NCI-H774 (cell line): ENCODE results near the gene IQSEC3.
A peak's percentile ranks its signal among the peaks of the same experiment; 100 is the strongest.
"Not testable (repeated sequence)": the region's sequence is repeated elsewhere in the genome, so short reads cannot be mapped to it uniquely, and the experiment has no call there.

Experiments
- DNase-seq: peaks from one replicate; lab custom pipeline; 2025; lab: John Stamatoyannopoulos, UW

Gene IQSEC3

GRCh38 chr12:177980-178828, 111.6 kb downstream of the IQSEC3 start:
- DNase-seq, result no peak

DNA sequence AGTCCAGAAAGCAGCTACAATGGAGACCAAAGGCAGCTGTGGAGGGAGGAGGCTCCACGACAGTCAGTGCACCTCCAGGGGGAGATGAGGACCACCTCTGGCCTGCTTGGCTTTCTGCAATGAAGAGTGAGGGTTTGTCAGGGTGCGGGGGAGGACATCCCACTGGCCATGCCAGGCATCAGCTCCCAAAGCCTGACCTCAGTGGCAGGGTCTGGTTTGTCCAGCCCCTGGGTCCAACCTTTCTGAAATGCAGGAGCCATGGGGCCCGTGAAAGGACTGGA, 112.2 kb downstream of the IQSEC3 start:
- no peak for DNase-seq

DNA sequence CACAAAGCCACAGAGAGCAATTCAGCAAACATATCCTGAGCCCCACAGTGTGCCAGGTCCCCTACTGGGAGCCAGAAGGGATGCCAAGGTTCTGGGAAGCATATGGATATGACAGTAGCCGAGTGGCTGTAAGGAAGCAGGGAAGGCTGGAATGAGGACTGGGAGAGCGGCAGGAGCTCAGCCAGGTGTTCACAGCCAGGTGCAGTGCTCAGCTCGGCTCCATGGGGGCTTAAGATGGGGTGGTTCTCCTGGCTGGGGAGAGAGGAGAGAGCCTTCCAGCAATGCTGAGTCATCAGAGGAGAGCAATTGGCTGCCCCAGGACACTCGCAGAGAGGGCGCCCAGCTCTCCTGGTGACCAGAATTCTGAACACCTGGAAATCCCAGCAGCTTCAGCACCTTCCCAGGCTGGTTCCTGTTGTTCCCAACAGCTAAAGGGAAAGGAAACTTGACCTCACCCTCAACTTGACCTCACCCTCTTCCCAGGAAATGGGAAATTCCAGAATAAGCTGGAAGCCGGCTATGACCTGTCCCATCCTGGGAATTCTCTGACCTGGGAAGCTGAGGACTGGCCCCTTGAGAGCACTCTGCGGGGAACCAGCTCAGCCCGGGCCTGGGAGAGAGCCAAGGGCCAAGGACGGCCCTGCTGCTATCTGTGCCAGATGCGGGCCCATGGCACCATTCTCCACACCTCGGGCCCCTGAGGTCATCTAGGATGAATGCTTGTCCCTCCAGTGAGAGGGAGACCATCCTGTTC, 112.7 kb downstream of the IQSEC3 start:
- no peak for DNase-seq

GRCh38 chr12:179885-180284, 113.3 kb downstream of the IQSEC3 start:
- no peak for DNase-seq

DNA sequence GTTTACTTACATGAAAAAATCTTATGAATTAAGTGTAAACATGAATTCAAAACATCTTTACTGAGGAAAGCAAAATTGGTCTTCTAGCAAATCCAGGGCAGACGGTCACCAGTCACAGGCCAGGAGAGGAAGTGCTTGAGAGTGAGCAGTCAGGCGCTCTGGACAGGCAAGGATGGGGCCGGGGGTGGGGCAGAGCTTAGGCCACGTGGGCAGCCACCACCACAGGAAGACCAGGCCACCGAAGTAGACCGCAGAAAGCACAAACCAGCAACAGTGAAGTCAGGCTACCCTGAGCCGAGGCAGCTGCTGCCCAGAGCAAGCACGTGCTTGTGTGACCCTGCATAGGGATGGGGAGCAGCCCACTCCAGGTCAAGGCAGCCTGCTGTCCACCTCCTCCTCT, 113.9 kb downstream of the IQSEC3 start:
- DNase-seq, result no peak

DNA sequence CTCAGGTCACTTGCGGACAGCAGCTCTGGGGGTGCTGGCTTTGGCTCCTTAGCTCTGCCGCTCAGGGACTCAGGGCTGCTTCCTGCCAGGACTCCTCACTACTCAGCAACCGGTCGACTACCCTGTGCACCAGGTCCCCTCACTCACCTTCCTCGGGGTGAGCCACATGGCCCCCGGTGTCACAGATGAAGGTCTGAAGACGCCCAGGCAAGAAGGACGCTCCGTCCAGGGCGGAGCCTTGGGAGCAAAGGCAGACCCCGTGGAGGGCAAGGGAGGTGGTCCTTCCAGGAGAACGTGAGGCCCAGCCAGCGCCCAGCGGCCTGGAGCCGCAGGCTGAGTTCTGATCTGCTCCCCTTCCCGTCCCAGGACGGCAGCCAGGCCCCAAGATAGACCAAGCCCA, 115.4 kb downstream of the IQSEC3 start:
- no peak for DNase-seq

- no peak for DNase-seq
Measured at GRCh38 chr12:182381-182892, 115.9 kb downstream of the IQSEC3 start.

DNA sequence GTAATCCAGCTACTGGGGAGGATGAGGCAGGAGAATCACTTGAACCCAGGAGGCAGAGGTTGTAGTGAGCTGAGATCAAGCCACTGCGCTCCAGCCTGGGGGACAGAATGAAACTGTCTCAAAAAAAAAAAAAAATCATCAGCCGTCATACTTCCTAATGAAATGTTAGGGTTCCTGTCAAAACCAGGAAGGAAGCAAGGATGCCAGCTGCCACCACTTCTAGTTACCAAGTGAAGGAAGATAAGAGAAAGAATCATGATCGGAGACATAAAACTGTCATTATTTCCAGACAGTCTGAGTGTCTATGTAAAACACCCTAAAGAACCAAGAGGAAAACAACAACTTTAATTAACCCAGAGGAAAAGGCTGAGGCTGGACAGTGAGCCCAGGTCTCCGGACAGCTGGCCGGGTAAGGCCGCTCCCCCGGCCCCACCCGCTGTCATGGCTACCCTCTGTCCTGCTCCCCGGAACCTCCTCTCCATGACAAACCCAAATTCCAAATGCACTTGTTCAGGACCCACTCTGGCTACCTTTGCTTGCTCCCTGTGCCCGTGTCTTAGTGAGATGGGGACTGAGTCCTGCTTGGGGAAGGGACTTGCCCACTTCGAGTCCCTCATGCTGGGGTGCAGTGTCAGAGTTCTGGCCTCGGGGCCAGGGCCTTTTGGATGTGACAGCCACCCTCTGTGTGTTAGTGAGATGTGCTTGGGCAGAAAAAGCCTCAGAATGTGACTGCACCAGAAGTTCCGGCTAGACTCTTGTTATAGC, 118.4 kb downstream of the IQSEC3 start:
- DNase-seq, result no peak

DNA sequence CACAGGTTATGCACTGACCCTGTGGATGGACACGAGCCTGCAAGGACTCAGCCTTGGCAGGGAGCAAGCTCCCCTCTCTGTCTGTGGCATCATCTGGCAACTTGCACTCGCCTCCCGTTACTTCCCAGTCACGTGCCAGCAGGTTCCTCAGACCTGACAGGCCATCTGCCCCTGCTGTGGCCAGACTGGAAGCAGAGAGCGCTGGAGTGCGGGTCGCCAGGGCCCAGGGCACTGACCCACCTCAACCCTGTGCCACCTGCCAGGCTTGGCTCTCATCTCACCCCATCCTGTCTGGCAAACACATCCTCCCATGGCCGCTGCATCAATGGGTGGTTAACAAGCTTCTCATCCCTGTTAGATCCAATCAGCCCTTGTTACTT, 119.0 kb downstream of the IQSEC3 start:
- no peak for DNase-seq

- DNase-seq, result no peak
Measured at GRCh38 chr12:186006-186625, 119.5 kb downstream of the IQSEC3 start.

DNA sequence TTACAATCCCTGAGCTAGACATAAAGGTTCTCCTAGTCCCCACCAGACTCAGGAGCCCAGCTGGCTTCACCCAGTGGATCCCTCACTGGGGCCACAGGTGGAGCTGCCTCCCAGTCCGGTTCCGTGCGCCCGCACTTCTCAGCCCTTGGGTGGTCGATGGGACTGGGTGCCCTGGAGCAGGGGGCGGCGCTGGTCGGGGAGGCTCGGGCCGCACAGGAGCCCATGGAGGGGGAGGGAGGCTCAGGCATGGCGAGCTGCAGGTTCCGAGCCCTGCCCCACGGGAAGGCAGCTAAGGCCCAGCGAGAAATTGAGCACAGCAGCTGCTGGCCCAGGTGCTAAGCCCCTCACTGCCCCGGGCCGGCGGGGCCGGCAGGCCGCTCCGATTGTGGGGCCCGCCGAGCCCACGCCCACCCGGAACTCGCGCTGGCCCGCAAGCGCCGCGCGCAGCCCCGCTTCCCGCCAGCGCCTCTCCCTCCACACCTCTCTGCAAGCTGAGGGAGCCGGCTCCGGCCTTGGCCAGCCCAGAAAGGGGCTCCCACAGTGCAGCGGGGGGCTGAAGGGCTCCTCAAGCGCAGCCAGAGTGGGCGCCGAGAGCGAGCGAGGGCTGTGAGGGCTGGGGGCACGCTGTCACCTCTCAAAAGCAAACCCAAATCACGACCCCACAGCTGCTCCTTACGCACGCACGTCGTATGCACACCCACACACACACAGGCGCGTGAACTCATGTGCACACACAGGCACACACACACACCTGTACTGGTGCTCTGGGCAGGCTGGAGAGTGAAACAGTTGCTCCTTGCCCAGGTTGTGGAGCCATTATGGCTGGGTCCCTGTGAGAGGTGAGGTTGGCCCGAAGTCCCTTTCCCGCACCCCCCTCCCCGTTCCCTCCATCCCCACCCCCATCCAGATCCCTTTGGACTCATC, 121.7 kb downstream of the IQSEC3 start:
- not testable (repeated sequence) for DNase-seq

- DNase-seq, result peak; percentile 75
Measured at GRCh38 chr12:188910-189621, 122.5 kb downstream of the IQSEC3 start.

- DNase-seq, result no peak
Measured at GRCh38 chr12:189622-189962, 123.0 kb downstream of the IQSEC3 start.

GRCh38 chr12:190881-191280, 124.3 kb downstream of the IQSEC3 start:
- no peak for DNase-seq

DNA sequence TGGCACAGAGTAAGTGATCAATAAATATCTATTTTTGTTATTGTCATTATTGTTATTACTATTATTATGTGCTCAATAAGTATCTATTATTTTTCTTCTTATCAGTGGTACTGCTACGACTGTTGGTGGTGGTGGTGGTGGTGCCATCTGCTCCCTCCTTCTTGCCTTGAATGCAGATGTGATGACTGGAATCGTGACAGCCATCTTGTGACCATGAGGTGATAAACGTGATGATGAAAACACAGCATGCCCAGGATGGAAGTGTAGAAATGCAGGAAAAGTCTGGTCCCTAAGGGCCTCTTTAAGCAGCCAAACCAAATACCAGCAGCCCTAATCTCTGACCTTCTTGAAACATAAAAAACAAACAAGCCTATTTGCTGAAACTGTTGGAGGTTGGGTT, 125.0 kb downstream of the IQSEC3 start:
- DNase-seq, result no peak

- DNase-seq, result no peak
Measured at GRCh38 chr12:193261-193660, 126.7 kb downstream of the IQSEC3 start.

- no peak for DNase-seq
Measured at GRCh38 chr12:194276-194675, 127.7 kb downstream of the IQSEC3 start.

- DNase-seq, result no peak
Measured at GRCh38 chr12:195156-195555, 128.6 kb downstream of the IQSEC3 start.

DNA sequence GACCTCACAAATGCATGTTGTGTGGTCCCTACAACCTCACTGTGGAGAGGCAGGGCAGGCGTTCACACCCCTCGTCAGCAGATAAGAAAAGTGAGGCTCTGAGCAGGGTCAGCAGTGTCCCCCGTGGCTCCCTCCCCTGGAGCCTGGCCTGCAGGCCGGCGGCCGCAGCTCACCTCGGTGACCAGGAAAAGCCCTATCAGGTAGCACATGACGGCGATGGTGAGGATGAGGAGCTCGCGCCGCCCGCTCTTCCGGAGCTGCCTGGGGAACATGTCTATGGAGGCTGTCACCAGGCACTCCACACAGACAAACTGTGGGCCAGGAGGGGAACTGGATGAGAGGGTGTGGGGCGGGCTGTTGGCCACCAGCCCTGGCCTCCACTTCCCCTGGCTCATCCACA, 129.4 kb downstream of the IQSEC3 start:
- no peak for DNase-seq

GRCh38 chr12:196436-196835, 129.9 kb downstream of the IQSEC3 start:
- DNase-seq, result no peak

DNA sequence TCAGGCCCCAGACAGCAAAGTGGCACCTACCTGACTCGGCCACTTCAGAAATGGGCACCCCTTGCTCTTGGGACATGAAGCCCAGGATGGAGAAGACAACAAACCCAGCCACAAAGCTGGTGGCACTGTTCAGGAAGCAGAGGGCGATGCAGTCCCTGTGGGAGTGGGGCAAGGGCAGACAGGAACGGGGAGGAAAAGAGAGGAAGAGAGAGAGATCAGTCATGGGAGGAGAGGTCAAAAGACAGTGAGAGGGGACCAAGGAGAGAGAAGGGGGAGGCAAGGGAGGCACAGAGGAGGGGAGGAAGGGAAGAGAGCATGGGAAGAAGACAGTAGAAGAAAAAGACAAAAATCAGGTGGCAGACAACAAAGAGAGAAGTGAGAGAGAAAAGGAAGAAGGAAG, 130.8 kb downstream of the IQSEC3 start:
- DNase-seq, result no peak
